SK-N-SH (cell line): ENCODE results near the gene NKD1. TPM values are rescaled to one million over a fixed set of nuclear protein-coding genes. Genes with fewer than 3 reads are reported as not detected.

Experiments
- CTCF ChIA-PET: fragments of 300-600, 350-600 bp; formaldehyde crosslinking; extraction: SDS; loops from one replicate; lab custom pipeline; 2021; lab: Yijun Ruan, JAX
- POLR2A ChIA-PET: fragments of 350-600 bp; sonication (Branson Sonifier 250); formaldehyde crosslinking; extraction: SDS; loops from one replicate; lab custom pipeline; 2020; ENCODE audit warnings: antibody characterized with exemption, inconsistent platforms; lab: Yijun Ruan, JAX
- DNase-seq: peaks from one replicate; pipeline ENCODE4 v3.0.0; 2012
- H2AFZ ChIP-seq: fragments of 200-600 bp; sonication (generic); 2 replicates; pipeline ENCODE4 v1.8.1; 2016; ENCODE audit warnings: antibody characterized with exemption, mild to moderate bottlenecking, low read depth
- H3F3A ChIP-seq: fragments of 200-600 bp; sonication (generic); replicated peaks from 2 replicates; pipeline ENCODE3; 2016; ENCODE audit warnings: antibody characterized with exemption, mild to moderate bottlenecking; ENCODE audit not compliant: insufficient read depth
- H3K27ac ChIP-seq, 2 experiments: fragments of 200-500 bp in 1 of 2; fragments of 200-600 bp in 1 of 2; sonication (Bioruptor generic) in 1 of 2; sonication (generic), shearing (Covaris generic) in 1 of 2; 2 replicates each; pipeline versions ENCODE4 v1.5.1 to v1.6.1; 2014 to 2016; ENCODE audit warnings: low read depth in 2 of 2, inconsistent platforms in 1 of 2, low read length in 1 of 2, mild to moderate bottlenecking in 1 of 2, mixed read lengths in 1 of 2
- H3K27me3 ChIP-seq: fragments of 200-600 bp; sonication (generic), shearing (Covaris generic); 2 replicates; pipeline ENCODE4 v1.6.1; 2016; ENCODE audit warnings: mixed run types; ENCODE audit not compliant: insufficient read depth
- H3K36me3 ChIP-seq, 2 experiments: fragments of 200-500 bp in 1 of 2; fragments of 200-600 bp in 1 of 2; sonication (Bioruptor generic) in 1 of 2; sonication (generic) in 1 of 2; replicated peaks in 1 of 2; 2 replicates each; pipeline versions ENCODE3 to v1.5.1; 2014 to 2016; ENCODE audit warnings: low read length in 1 of 2, mild to moderate bottlenecking in 1 of 2; ENCODE audit not compliant: insufficient read depth in 2 of 2, control insufficient read depth in 1 of 2
- H3K4me1 ChIP-seq, 2 experiments: fragments of 200-500 bp in 1 of 2; fragments of 200-600 bp in 1 of 2; sonication (Bioruptor generic) in 1 of 2; sonication (generic), shearing (Covaris generic) in 1 of 2; 2 replicates each; pipeline versions ENCODE4 v1.5.1 to v1.6.1; 2014 to 2016; ENCODE audit warnings: low read depth in 1 of 2, low read length in 1 of 2, mixed run types in 1 of 2; ENCODE audit not compliant: insufficient read depth in 2 of 2, control insufficient read depth in 1 of 2
- H3K4me2 ChIP-seq: fragments of 200-600 bp; sonication (generic), shearing (Covaris generic); 2 replicates; pipeline ENCODE4 v1.6.1; 2017; ENCODE audit warnings: mixed run types
- H3K4me3 ChIP-seq, 2 experiments: fragments of 200-500 bp in 1 of 2; fragments of 200-600 bp in 1 of 2; sonication (Bioruptor generic) in 1 of 2; sonication (generic), shearing (Covaris generic) in 1 of 2; 2 replicates each; pipeline versions ENCODE4 v1.5.1 to v1.8.1; 2014 to 2016; ENCODE audit warnings: low read depth in 2 of 2, inconsistent platforms in 1 of 2, low read length in 1 of 2, mild to moderate bottlenecking in 1 of 2, mixed read lengths in 1 of 2, moderate library complexity in 1 of 2
- H3K79me2 ChIP-seq: fragments of 200-600 bp; sonication (generic); 2 replicates; pipeline ENCODE4 v1.8.1; 2017; ENCODE audit warnings: mild to moderate bottlenecking; ENCODE audit not compliant: insufficient read depth
- H3K9ac ChIP-seq: fragments of 200-600 bp; sonication (generic); 2 replicates; pipeline ENCODE4 v1.6.1; 2017; ENCODE audit warnings: mixed run types
- H3K9me2 ChIP-seq: fragments of 200-600 bp; sonication (generic); 2 replicates; pipeline ENCODE4 v1.6.1; 2017; ENCODE audit warnings: mixed run types
- H3K9me3 ChIP-seq: fragments of 200-600 bp; sonication (generic); 2 replicates; pipeline ENCODE4 v1.6.1; 2017; ENCODE audit warnings: mixed run types, mild to moderate bottlenecking, moderate library complexity
- H4K20me1 ChIP-seq: fragments of 200-600 bp; sonication (generic); 2 replicates; pipeline ENCODE4 v1.6.1; 2017; ENCODE audit warnings: mild to moderate bottlenecking, mixed run types; ENCODE audit not compliant: insufficient read depth
- CHD2 ChIP-seq: fragments of 150-350 bp; IDR thresholded peaks from 2 replicates; pipeline ENCODE4 v1.6.1; 2018; ENCODE audit warnings: low read length; ENCODE audit not compliant: partially characterized antibody
- FOXM1 ChIP-seq: IDR thresholded peaks from 2 replicates; pipeline ENCODE4 v1.4.0; 2012; ENCODE audit warnings: low read depth, mild to moderate bottlenecking
- GATA2 ChIP-seq: sonication (generic); formaldehyde crosslinking; IDR thresholded peaks from 2 replicates; pipeline ENCODE4 v1.5.0; 2020; ENCODE audit warnings: mild to moderate bottlenecking, missing genetic modification reagents
- IRF3 ChIP-seq: fragments of 150-350 bp; IDR thresholded peaks from 2 replicates; pipeline ENCODE4 v1.6.1; 2016; ENCODE audit warnings: mild to moderate bottlenecking, low read depth, low read length
- JUND ChIP-seq: IDR thresholded peaks from 2 replicates; pipeline ENCODE4 v1.4.0; 2012
- MEF2A ChIP-seq: IDR thresholded peaks from 2 replicates; pipeline ENCODE4 v1.4.0; 2012; ENCODE audit warnings: low read depth, borderline replicate concordance
- PBX3 ChIP-seq: IDR thresholded peaks from 2 replicates; pipeline ENCODE4; 2012
- RAD21 ChIP-seq: IDR thresholded peaks from 2 replicates; pipeline ENCODE4 v1.6.1; 2012; ENCODE audit warnings: mild to moderate bottlenecking, low read length
- REST ChIP-seq: IDR thresholded peaks from 2 replicates; pipeline ENCODE4 v1.6.1; 2012; ENCODE audit warnings: mild to moderate bottlenecking, low read depth, low read length, moderate library complexity
- USF2 ChIP-seq: fragments of 150-350 bp; IDR thresholded peaks from 2 replicates; pipeline ENCODE4 v1.6.1; 2017; ENCODE audit warnings: antibody characterized with exemption, low read length, low read depth, borderline replicate concordance
- YY1 ChIP-seq: IDR thresholded peaks from 2 replicates; pipeline ENCODE4 v1.4.0; 2012; ENCODE audit warnings: low read depth, mild to moderate bottlenecking
- WGBS: methylation state at CpG from one replicate; pipeline ENCODE4 v1.1.6; 2017; ENCODE audit warnings: low lambda C conversion rate; 5-methylcytosine and 5-hydroxymethylcytosine counted together
- polyA plus RNA-seq, 3 experiments: library from polyadenylated mRNA; depleted of rRNA; stranded (reverse); fragments of >200 nt; gene quantifications; 2 replicates each; pipeline ENCODE4 v1.2.3, GENCODE V29; 2012

Gene NKD1
- polyA plus RNA-seq, 1 of the 3 experiments (the other 2 are of a cell fraction) = 0.02 TPM

GRCh38 chr16:50671644-50672260, 123.6 kb downstream of the NKD1 start (continued):
- TF ChIP-seq PBX3 (no peak), RAD21 (peak; percentile 39), IRF3 (no peak), REST (no peak), USF2 (no peak), JUND (no peak), MEF2A (no peak), GATA2 (CRISPR knock-in tag) (no peak), FOXM1 (no peak), CHD2 (no peak), YY1 (no peak)

- Histone ChIP-seq H3K9ac (no peak overlapping the region), H3K4me2 (no peak overlapping the region), H3K4me1 (peaks cover 0 to 3% of the 10 kb centered on the region in 2 experiments; a peak in 1 of 4 replicates)
- WGBS = 83% methylated on average over 32 of the region's 70 CpGs
- no peak for DNase-seq
- TF ChIP-seq USF2 = no peak
- TF ChIP-seq, all 33 proteins: peak for 0
- Histone ChIP-seq H3K36me3 (no peaks in the 10 kb centered on the region), H2AFZ (no peak overlapping the region), H3K9me2 (no peaks in the 10 kb centered on the region), H3K27ac (no peak overlapping the region), H3K27me3 (no peaks in the 10 kb centered on the region), H3K4me3 (no peak overlapping the region), H3K79me2 (no peaks in the 10 kb centered on the region), H3K9me3 (no peaks in the 10 kb centered on the region), H4K20me1 (no peaks in the 10 kb centered on the region), H3F3A (no peaks in the 10 kb centered on the region)
- ChIA-PET POLR2A (no interaction called here), CTCF (interaction anchor here (1.1 to 16.3 kb wide), 5 partner anchors 7 to 303 kb away, joined by 3 to 326 read pairs (median 77); partner anchors contain the start of gene BRD7)
Measured at GRCh38 chr16:50673496-50674275, 125.5 kb downstream of the NKD1 start.
